ENCODE measurements around the gene IKBKE. TPM values are rescaled to one million over a fixed set of nuclear protein-coding genes. Genes with fewer than 3 reads are reported as not detected.

The IKBKE gene
- total RNA-seq, 2 experiments from 2014 or later: 15.3 to 17.2 TPM

DNA sequence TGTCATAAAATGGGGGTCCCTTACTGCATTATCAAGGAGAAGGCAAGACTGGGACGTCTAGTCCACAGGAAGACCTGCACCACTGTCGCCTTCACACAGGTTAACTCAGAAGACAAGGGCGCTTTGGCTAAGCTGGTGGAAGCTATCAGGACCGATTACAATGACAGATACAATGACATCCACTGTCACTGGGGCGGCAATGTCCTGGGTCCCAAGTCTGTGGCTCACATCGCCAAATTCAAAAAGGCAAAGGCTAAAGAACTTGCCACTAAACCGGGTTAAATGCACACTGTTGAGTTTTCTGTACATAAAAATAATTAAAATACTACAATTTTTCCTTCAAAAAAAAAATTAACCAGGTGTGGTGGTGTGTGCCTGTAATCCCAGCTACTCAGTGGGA, 59.1 kb downstream of the IKBKE start:
- Mint-ChIP-seq H3K4me3 (no peak overlapping the region), H3K27me3 (no peaks in the 10 kb centered on the region), H3K9me3 (ENCODE audit: low read depth) (no peaks in the 10 kb centered on the region), H3K27ac (no peak overlapping the region), H3K4me1 (no peaks in the 10 kb centered on the region), H3K36me3 (ENCODE audit: low read depth) (no peaks in the 10 kb centered on the region)
- ATAC-seq (no peak), DNase-seq (no peak)
- ChIA-PET POLR2A (interaction anchor here (0.7 kb wide), 1 partner anchor 16 kb away, joined by 5 read pairs; no protein-coding TSS in a partner anchor), CTCF (interaction anchor here (0.6 to 0.7 kb wide), 2 partner anchors 15 to 20 kb away, joined by 5 read pairs; no protein-coding TSS in a partner anchor)
- intact Hi-C loops (cut with DNase I, micrococcal nuclease): no loop called here

DNA sequence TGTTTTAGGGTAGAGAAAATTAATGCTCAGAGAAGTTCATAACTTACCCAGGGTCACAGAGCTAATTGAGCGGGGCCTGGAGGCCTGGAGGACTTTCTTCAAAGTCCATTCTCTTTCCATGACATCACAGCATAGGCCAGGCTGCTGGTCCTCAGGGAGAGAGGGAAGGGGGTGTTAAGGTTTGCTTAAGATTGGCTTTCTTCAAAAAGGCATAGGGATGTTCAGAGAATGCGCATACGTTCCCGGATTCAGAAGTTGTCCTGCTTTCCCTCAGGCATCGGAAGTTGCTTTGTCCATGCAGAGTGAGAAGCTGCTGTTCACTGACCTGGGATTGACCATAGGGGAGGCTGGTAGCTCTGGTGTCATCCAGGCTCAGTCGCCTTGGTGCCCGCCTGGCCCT, 62.1 kb downstream of the IKBKE start:
- CTCF ChIA-PET: interaction anchor here (1.7 kb wide), 1 partner anchor 13 kb away, joined by 10 read pairs; no protein-coding TSS in a partner anchor

DNA sequence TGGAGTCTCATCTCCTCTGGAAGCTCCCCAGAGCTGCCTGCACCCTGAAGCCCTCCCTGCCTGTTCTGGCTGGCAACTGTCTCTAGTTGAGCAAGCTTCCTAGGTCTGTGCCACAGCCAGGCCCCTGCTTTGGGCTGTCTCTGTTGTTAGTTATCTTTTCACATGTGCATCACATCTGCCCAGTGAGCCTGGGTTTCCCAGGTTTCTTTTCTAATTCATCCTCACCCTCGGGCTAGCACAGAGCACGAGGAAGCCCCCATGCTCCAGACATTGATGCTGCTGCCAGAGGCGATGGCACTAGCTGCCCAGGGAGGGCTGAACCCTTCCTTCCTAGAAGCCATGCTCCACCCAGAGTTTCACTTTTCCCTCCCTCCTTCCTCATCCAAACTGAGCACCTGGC, 64.3 kb downstream of the IKBKE start:
- Mint-ChIP-seq H3K36me3 (ENCODE audit: low read depth) (no peaks in the 10 kb centered on the region), H3K4me1 (peaks cover 9% of the 10 kb centered on the region), H3K27ac (no peak overlapping the region), H3K27me3 (no peaks in the 10 kb centered on the region), H3K9me3 (ENCODE audit: low read depth) (no peaks in the 10 kb centered on the region), H3K4me3 (no peak overlapping the region)
- ATAC-seq (no peak), DNase-seq (no peak)
- ChIA-PET POLR2A (no interaction called here), CTCF (interaction anchor here (0.6 to 1.7 kb wide), 4 partner anchors 49 to 967 kb away, joined by 3 to 8 read pairs (median 4); no protein-coding TSS in a partner anchor)
- intact Hi-C loops (cut with DNase I, micrococcal nuclease): no loop called here

More for the DNA sequence above, 62.1 kb downstream of the IKBKE start:
- no peak for DNase-seq
- H3K27me3 Mint-ChIP-seq: no peaks in the 10 kb centered on the region
- H3K4me1 Mint-ChIP-seq: no peaks in the 10 kb centered on the region
- no peak overlapping the region for H3K27ac Mint-ChIP-seq
- intact Hi-C loops (cut with DNase I, micrococcal nuclease): no loop called here
- no peak for ATAC-seq
- no peak overlapping the region for H3K4me3 Mint-ChIP-seq
- no peaks in the 10 kb centered on the region for H3K9me3 Mint-ChIP-seq (ENCODE audit: low read depth)
- POLR2A ChIA-PET: interaction anchor here (1.0 kb wide), 1 partner anchor 51 kb away, joined by 3 read pairs; no protein-coding TSS in a partner anchor
- no peaks in the 10 kb centered on the region for H3K36me3 Mint-ChIP-seq (ENCODE audit: low read depth)

DNA sequence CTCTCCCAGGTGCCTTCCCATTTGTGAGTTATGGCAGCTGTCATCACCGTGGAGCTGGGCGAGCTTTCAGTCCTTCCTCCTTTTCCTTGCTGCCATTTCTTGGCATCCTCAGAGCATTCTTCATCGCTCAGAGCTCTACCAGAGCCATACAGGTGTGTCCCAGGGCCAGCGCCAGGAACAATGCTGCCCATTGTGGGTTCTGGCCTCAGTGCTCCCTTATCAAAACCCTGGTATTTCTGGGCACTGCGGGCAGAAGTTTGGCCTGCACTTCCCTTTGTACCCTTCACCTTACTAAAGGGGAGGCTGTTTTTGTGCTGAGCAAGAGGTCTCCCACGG, 65.5 kb downstream of the IKBKE start:
- CTCF ChIA-PET: interaction anchor here (1.3 to 1.4 kb wide), 2 partner anchors 9 to 29 kb away, joined by 3 to 7 read pairs; no protein-coding TSS in a partner anchor
- no peak overlapping the region for H3K27ac Mint-ChIP-seq
- H3K9me3 Mint-ChIP-seq (ENCODE audit: low read depth): no peaks in the 10 kb centered on the region
- H3K4me1 Mint-ChIP-seq: peaks cover 9% of the 10 kb centered on the region
- ATAC-seq: no peak
- DNase-seq: no peak
- no peaks in the 10 kb centered on the region for H3K27me3 Mint-ChIP-seq
- intact Hi-C loops (cut with DNase I, micrococcal nuclease): no loop called here
- POLR2A ChIA-PET: interaction anchor here (0.6 kb wide), 1 partner anchor 160 kb away, joined by 3 read pairs; no protein-coding TSS in a partner anchor
- H3K36me3 Mint-ChIP-seq (ENCODE audit: low read depth): no peaks in the 10 kb centered on the region
- H3K4me3 Mint-ChIP-seq: no peak overlapping the region

DNA sequence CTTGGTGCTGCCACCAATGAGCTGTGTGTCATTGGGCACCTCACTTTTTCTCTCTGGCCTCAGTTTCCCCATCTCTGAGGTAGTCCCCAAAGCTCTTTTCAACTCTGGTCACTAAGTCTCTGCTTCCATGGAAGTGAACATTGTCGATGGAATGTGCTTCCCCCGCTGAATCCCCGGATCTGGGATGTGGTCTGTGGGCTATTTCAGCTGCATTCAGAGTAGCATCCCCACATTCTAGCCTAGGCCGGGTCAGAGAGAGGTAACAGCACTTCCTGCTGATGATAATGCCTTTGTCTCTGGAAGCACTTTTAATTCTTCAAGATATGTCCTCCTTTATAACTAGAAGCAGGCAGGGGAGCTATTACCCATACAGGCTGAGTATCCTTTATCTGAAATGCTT, 66.9 kb downstream of the IKBKE start:
- ChIA-PET POLR2A (no interaction called here), CTCF (interaction anchor here (0.6 to 3.2 kb wide), 5 partner anchors 25 to 128 kb away, joined by 3 to 13 read pairs (median 5); no protein-coding TSS in a partner anchor)
- Mint-ChIP-seq H3K4me1 (peaks cover 9% of the 10 kb centered on the region), H3K27me3 (no peaks in the 10 kb centered on the region), H3K27ac (no peak overlapping the region), H3K36me3 (ENCODE audit: low read depth) (no peaks in the 10 kb centered on the region), H3K4me3 (no peak overlapping the region), H3K9me3 (ENCODE audit: low read depth) (no peaks in the 10 kb centered on the region)
- ATAC-seq (no peak), DNase-seq (no peak)
- intact Hi-C loops (cut with DNase I, micrococcal nuclease): no loop called here

DNA sequence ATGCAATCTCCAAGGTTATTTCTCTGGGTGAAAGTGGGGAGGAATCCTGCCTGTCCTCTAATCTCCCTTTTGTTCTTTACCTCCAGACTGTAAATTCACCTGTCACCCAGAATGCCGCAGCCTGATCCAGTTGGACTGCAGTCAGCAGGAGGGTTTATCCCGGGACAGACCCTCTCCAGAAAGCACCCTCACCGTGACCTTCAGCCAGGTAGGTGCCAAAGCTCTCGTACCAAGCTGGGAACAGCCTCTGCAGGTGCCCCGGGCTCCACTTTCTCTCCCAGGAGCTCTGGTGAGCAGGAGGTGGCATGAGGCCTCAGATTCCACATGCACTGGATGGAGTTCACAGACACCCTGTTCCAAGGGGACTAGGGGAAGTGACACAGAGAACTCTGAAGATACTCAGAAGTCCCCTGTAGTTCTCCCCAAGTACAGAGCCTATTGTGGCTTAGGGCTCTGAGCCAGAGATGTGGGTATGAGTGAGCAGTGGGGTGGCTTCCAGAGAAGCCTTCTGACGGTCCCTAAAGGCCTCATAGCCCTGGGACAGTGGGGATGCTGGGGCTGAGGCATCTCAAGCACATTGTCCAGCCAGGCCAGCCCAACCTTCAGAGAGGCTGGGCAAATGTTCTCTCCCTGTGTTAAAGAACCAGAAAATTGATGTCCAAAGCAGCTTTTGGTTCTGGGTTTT, 68.0 kb downstream of the IKBKE start:
- DNase-seq (peak; percentile 41), ATAC-seq (peak; percentile 93)
- no peaks in the 10 kb centered on the region for H3K36me3 Mint-ChIP-seq (ENCODE audit: low read depth)
- H3K27ac Mint-ChIP-seq: no peak overlapping the region
- ChIA-PET CTCF (interaction anchor here (1.2 to 3.2 kb wide), 3 partner anchors 45 to 127 kb away, joined by 5 to 13 read pairs (median 5); no protein-coding TSS in a partner anchor), POLR2A (no interaction called here)
- intact Hi-C loops (cut with DNase I, micrococcal nuclease): no loop called here
- H3K27me3 Mint-ChIP-seq: no peaks in the 10 kb centered on the region
- no peak overlapping the region for H3K4me3 Mint-ChIP-seq
- no peaks in the 10 kb centered on the region for H3K9me3 Mint-ChIP-seq (ENCODE audit: low read depth)
- H3K4me1 Mint-ChIP-seq: peaks cover 9% of the 10 kb centered on the region

DNA sequence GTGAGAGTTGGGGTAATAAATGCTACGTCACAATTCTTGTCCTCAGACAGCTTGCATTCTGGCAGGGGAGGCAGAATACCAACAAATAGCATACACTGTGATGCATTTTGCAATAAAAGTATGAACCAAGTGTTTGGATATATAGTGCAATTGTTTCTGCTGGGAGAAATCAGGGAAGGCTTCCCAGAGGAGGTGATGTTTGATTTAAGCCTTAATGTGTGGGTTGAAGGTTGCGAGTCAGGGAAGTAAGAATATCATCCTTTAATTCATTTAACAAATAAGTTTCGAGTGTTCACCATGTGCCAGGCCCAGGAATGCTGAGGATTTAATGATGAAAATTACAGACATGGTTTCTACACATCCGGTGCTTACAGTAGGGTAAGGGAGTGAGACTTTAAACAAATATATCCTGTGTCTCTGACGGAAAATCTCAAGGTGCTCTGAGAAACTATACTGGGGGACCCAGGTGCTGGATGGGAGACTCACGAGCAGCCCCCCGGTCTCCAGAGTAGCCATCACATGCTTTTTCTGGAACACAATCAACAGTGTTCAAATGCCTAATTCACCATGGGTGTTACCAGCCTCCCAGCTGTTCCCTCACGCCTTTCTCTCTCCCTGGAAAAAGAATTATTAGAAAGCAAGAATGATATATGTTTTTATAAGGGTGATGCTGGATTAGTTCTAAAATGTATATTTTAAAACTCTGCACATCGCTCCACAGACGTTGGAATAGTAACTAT, 68.8 kb downstream of the IKBKE start:
- no peak for DNase-seq
- no peak overlapping the region for H3K27ac Mint-ChIP-seq
- CTCF ChIA-PET: interaction anchor here (1.6 to 3.2 kb wide), 2 partner anchors 17 to 45 kb away, joined by 3 to 13 read pairs; no protein-coding TSS in a partner anchor
- no peak overlapping the region for H3K4me3 Mint-ChIP-seq
- intact Hi-C loops (cut with DNase I, micrococcal nuclease): no loop called here
- peaks cover 9% of the 10 kb centered on the region for H3K4me1 Mint-ChIP-seq
- no peaks in the 10 kb centered on the region for H3K27me3 Mint-ChIP-seq
- no peaks in the 10 kb centered on the region for H3K9me3 Mint-ChIP-seq (ENCODE audit: low read depth)
- no peaks in the 10 kb centered on the region for H3K36me3 Mint-ChIP-seq (ENCODE audit: low read depth)
- ATAC-seq: no peak
- POLR2A ChIA-PET: interaction anchor here (0.5 kb wide), 1 partner anchor 50 kb away, joined by 5 read pairs; no protein-coding TSS in a partner anchor

DNA sequence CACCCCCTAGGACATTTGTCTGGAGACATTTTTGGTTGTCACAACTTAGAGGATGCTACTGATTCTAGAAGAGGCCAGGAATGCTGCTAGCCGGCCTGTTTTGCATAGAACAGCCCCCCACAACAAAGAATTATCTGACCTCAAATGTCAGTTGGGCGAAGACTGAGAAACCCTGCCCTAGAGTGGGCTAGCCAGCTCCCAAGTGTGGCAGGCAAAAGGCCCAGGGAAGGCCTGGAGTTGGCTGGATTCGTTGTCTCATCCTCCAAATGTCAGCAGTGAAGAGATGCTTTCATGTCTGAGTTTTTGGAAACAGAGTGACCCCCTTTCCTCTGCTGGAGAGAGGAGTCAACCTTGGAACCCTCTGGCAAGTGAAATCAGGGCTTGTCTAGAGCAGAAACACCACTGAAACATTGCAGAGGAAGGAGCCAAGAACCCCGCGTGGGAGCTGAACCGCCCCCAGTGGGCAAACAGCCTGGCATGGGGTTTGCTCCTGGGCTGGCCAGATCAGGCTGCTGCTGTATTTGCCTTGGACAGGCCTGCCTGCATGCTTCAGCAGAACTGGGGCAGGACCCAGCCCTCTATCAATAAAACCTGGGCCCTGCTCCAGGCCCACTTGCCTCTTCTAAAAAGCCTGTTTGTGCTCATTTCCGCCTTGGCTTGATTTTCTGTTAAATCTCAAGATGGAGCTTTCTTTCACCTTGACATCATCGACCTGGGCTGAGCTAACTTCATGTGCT, 69.9 kb downstream of the IKBKE start:
- no peak for DNase-seq
- H3K9me3 Mint-ChIP-seq (ENCODE audit: low read depth): no peaks in the 10 kb centered on the region
- H3K36me3 Mint-ChIP-seq (ENCODE audit: low read depth): no peaks in the 10 kb centered on the region
- intact Hi-C loops (cut with DNase I, micrococcal nuclease): no loop called here
- no peak overlapping the region for H3K27ac Mint-ChIP-seq
- peaks cover 18% of the 10 kb centered on the region for H3K4me1 Mint-ChIP-seq
- H3K4me3 Mint-ChIP-seq: no peak overlapping the region
- H3K27me3 Mint-ChIP-seq: no peaks in the 10 kb centered on the region
- ChIA-PET CTCF (interaction anchor here (0.5 to 7.6 kb wide), 8 partner anchors 9 to 158 kb away, joined by 3 to 198 read pairs (median 4); no protein-coding TSS in a partner anchor), POLR2A (interaction anchor here (1.7 kb wide), 1 partner anchor 40 kb away, joined by 4 read pairs; no protein-coding TSS in a partner anchor)
- ATAC-seq: no peak

DNA sequence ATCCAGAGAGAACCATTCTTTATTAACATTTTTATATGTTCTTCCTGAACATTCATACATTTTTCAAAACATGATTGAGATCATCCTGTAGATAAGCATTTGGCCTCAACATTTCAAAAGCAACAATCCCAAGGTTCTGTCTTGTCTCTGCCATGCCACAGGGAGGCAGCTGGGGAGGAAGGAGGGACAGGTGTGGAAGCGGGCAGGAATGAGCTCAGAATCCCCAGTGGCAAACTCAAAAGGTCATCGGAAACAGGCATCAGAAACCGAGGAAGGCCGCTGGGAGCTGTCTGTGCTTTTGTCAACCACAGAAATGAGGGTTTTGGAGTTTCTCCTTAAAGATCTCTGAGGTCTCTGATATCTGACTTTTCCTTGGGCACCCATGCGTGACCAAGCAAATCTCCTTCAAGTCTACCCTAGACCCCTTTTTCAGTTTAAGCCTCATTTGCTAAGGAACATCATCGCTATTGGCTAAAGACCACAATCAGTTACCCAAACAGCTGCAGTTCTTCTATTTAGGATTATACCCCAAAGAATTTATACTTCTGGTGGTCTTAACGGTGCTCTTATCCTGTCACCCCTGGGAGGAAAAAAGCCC, 71.1 kb downstream of the IKBKE start:
- no peak for DNase-seq
- Mint-ChIP-seq H3K27me3 (no peaks in the 10 kb centered on the region), H3K27ac (no peak overlapping the region), H3K36me3 (ENCODE audit: low read depth) (no peaks in the 10 kb centered on the region), H3K4me3 (no peak overlapping the region), H3K9me3 (ENCODE audit: low read depth) (no peaks in the 10 kb centered on the region), H3K4me1 (peaks cover 26% of the 10 kb centered on the region)
- CTCF ChIA-PET: interaction anchor here (0.7 to 7.6 kb wide), 9 partner anchors 10 to 123 kb away, joined by 3 to 198 read pairs (median 4); no protein-coding TSS in a partner anchor
- no peak for ATAC-seq
- intact Hi-C loops (cut with DNase I, micrococcal nuclease): no loop called here
- POLR2A ChIA-PET: interaction anchor here (1.7 kb wide), 1 partner anchor 39 kb away, joined by 4 read pairs; no protein-coding TSS in a partner anchor

DNA sequence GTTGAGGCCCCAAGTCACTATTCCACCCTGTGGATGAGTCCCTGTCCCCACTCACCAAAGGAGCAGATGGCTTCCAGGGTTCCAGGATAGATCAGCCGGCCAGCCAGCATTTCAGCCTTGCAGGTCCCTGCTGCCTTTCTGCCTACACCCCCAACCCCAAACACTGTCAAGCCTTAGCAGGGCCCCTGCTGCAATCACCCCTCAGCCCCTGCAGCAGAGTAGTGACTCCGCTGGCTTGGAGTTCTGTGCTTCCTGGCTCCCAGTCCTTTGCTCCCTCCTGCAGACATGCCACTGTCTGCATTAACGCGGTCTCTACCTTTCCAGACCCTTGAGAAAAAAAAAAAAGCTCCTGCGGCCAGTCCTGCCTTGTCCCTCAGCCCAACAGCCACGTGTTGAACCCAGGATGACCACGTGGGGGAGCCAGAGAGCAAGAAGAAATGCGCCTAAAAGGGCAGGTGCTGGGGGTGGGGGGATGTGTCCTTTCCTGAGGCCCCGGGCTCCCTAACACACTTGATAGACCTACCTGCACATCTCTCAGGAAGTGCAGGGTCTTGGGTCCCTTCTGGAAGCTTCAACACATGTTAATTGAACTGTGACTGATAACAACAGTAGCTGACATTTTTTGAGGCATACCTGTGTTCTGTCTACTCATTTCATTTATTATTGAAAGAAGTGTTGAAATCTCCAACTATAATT, 74.4 kb downstream of the IKBKE start:
- H3K27me3 Mint-ChIP-seq: no peaks in the 10 kb centered on the region
- intact Hi-C loops (cut with DNase I, micrococcal nuclease): loop anchor here (1.0 to 2.0 kb wide), 6 partner anchors 12 to 120 kb away; partner anchors contain the start of gene EIF2D (in 1 of the 2)
- POLR2A ChIA-PET: interaction anchor here (0.6 to 1.3 kb wide), 5 partner anchors 11 to 57 kb away, joined by 3 to 5 read pairs (median 4); no protein-coding TSS in a partner anchor
- H3K4me1 Mint-ChIP-seq: peaks cover 26% of the 10 kb centered on the region
- H3K9me3 Mint-ChIP-seq (ENCODE audit: low read depth): no peaks in the 10 kb centered on the region
- peak; percentile 80 for ATAC-seq
- CTCF ChIA-PET: interaction anchor here (0.5 to 7.6 kb wide), 42 partner anchors 9 to 437 kb away, joined by 3 to 198 read pairs (median 6); partner anchors contain the start of genes DYRK3, EIF2D, IKBKE and RASSF5
- peak; percentile 90 for DNase-seq
- H3K27ac Mint-ChIP-seq: peak overlapping the region; percentile 55
- no peak overlapping the region for H3K4me3 Mint-ChIP-seq
- H3K36me3 Mint-ChIP-seq (ENCODE audit: low read depth): no peaks in the 10 kb centered on the region
